NCI-H1436 (cell line): ENCODE measurements around the gene RINT1.
"Not testable (repeated sequence)": the region's sequence is repeated elsewhere in the genome, so short reads cannot be mapped to it uniquely, and the experiment has no call there.

Source experiments
- DNase-seq: peaks from one replicate; lab custom pipeline; 2025; lab: John Stamatoyannopoulos, UW

RINT1 gene

GRCh38 chr7:105532709-105533460 is 884 bp downstream of the RINT1 start:
- no peak for DNase-seq

GRCh38 chr7:105538339-105538738 is 6.3 kb downstream of the RINT1 start:
- no peak for DNase-seq

GRCh38 chr7:105559926-105560325 is 27.9 kb downstream of the RINT1 start:
- DNase-seq: no peak

GRCh38 chr7:105565190-105565589 is 33.2 kb downstream of the RINT1 start:
- DNase-seq: no peak

GRCh38 chr7:105567024-105567423 is 35.0 kb downstream of the RINT1 start:
- DNase-seq: no peak

- DNase-seq: no peak
Observed at GRCh38 chr7:105567821-105568220, 35.8 kb downstream of the RINT1 start.

- no peak for DNase-seq
Observed at GRCh38 chr7:105571891-105572290, 39.9 kb downstream of the RINT1 start.

GRCh38 chr7:105577251-105577650 is 45.2 kb downstream of the RINT1 start:
- DNase-seq: no peak

GRCh38 chr7:105578496-105578895 is 46.5 kb downstream of the RINT1 start:
- no peak for DNase-seq

GRCh38 chr7:105580022-105580740 is 48.2 kb downstream of the RINT1 start:
- DNase-seq: no peak

GRCh38 chr7:105581066-105581811 is 49.2 kb downstream of the RINT1 start, which contains the start of gene EFCAB10:
Gene EFCAB10 (minus strand): TSS chr7:105581493. CDS start chr7:105581463, 30 bp downstream.
- peak; percentile 80 for DNase-seq

- DNase-seq: no peak
Observed at GRCh38 chr7:105583061-105583460, 51.1 kb downstream of the RINT1 start.

GRCh38 chr7:105584165-105584564 is 52.2 kb downstream of the RINT1 start:
- DNase-seq: no peak

GRCh38 chr7:105585850-105586500 is 54.0 kb downstream of the RINT1 start:
- DNase-seq: no peak

GRCh38 chr7:105587909-105588635 is 56.1 kb downstream of the RINT1 start:
- DNase-seq: no peak

GRCh38 chr7:105589356-105590077 is 57.5 kb downstream of the RINT1 start:
- peak; percentile 61 for DNase-seq

- no peak for DNase-seq
Observed at GRCh38 chr7:105590793-105591192, 58.8 kb downstream of the RINT1 start.

GRCh38 chr7:105591522-105591921 is 59.5 kb downstream of the RINT1 start:
- no peak for DNase-seq

GRCh38 chr7:105594034-105594433 is 62.0 kb downstream of the RINT1 start:
- DNase-seq: no peak

- no peak for DNase-seq
Observed at GRCh38 chr7:105596866-105597265, 64.9 kb downstream of the RINT1 start.

- DNase-seq: not testable (repeated sequence)
Observed at GRCh38 chr7:105599080-105599479, 67.1 kb downstream of the RINT1 start.
